A673 (cell line): ENCODE measurements around the gene OR6P1.

Experiments used
- EZH2 ChIP-seq: fragments of 200-600 bp; sonication (generic); IDR thresholded peaks from 2 replicates; pipeline ENCODE4 v1.6.1; 2017; ENCODE audit warnings: borderline replicate concordance, low read depth, mild to moderate bottlenecking, mixed read lengths, antibody characterized with exemption, low read length; ENCODE audit not compliant: poor library complexity, severe bottlenecking
- TF ChIP-seq, protein P1 (sequence below): fragments of 300-800, 200-600 bp; sonication (generic); conservative IDR thresholded peaks from 2 replicates; pipeline ENCODE4 v1.5.1; 2017; ENCODE audit warnings: low read depth, mild to moderate bottlenecking, antibody characterized with exemption, low read length, moderate library complexity, mixed read lengths

DNA sequence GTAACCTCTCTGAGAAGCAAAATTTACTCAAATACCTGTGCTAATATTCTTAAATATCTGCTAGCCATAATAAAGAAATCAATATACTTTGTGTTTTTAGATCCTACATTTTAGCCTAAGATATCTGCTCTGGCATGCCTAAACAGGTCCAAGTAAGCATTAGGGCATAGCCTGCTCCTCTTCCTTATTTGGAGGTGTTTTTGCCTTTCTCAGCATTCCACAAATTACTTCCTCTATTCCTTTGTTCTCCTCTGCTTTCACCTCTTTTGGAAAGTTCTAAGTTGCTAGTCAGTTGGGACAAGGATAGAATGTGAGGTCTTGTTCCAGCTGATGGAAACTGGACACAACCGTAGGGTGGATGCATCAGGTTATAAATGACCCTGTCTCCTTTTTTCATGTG lies 16.6 kb upstream of the OR6P1 start:
- TF ChIP-seq, protein P1, sequence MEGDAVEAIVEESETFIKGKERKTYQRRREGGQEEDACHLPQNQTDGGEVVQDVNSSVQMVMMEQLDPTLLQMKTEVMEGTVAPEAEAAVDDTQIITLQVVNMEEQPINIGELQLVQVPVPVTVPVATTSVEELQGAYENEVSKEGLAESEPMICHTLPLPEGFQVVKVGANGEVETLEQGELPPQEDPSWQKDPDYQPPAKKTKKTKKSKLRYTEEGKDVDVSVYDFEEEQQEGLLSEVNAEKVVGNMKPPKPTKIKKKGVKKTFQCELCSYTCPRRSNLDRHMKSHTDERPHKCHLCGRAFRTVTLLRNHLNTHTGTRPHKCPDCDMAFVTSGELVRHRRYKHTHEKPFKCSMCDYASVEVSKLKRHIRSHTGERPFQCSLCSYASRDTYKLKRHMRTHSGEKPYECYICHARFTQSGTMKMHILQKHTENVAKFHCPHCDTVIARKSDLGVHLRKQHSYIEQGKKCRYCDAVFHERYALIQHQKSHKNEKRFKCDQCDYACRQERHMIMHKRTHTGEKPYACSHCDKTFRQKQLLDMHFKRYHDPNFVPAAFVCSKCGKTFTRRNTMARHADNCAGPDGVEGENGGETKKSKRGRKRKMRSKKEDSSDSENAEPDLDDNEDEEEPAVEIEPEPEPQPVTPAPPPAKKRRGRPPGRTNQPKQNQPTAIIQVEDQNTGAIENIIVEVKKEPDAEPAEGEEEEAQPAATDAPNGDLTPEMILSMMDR: no peak
- TF ChIP-seq EZH2: no peak
